SHP77 treated with DMSO at 0.1 percent for 48 hours (cell line): ENCODE measurements around the gene PPP6R2.
"Not testable (repeated sequence)": the region's sequence is repeated elsewhere in the genome, so short reads cannot be mapped to it uniquely, and the experiment has no call there.

Source experiments
- DNase-seq: peaks from one replicate; lab custom pipeline; 2025; lab: John Stamatoyannopoulos, UW

The PPP6R2 gene

DNA sequence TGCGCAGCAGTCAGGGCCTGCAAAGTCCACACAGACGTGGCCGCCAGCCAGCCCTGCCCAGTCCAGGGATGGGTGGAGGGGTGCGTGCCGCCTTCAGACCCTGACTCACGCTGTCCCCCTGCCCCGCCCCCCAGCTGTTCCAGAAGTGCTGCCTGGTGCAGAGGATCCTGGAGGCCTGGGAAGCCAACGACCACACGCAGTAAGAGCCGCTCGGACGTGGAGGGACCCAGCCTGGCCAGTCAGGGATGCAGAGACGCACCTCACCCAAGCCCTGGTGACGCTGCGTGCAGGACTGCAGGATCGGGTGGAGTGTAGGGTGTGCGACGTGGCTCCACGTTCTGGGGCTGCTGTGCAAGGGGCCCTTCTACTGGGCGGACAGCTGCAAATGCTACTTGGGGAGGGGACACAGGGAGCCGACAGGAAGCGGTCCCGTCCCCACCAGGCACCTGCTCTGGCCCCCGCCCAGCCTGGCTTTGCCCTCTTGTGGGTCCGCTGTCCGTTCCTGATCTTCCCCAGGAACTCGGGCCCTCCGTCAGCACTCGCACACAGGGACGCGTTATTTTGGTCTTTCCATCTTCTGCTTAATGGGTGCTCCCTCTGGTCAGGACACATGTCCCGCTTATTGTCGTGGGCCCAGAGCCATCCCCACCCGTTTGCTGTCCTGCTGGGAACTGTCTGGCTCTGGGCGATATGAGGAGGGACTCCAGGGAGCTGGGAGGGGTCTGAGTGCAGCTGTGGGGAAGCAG is 89.2 kb downstream of the PPP6R2 start:
- no peak for DNase-seq

- not testable (repeated sequence) for DNase-seq
Observed at GRCh38 chr22:50432877-50433510, 89.9 kb downstream of the PPP6R2 start.

- no peak for DNase-seq
Observed at GRCh38 chr22:50434849-50435248, 91.7 kb downstream of the PPP6R2 start.

DNA sequence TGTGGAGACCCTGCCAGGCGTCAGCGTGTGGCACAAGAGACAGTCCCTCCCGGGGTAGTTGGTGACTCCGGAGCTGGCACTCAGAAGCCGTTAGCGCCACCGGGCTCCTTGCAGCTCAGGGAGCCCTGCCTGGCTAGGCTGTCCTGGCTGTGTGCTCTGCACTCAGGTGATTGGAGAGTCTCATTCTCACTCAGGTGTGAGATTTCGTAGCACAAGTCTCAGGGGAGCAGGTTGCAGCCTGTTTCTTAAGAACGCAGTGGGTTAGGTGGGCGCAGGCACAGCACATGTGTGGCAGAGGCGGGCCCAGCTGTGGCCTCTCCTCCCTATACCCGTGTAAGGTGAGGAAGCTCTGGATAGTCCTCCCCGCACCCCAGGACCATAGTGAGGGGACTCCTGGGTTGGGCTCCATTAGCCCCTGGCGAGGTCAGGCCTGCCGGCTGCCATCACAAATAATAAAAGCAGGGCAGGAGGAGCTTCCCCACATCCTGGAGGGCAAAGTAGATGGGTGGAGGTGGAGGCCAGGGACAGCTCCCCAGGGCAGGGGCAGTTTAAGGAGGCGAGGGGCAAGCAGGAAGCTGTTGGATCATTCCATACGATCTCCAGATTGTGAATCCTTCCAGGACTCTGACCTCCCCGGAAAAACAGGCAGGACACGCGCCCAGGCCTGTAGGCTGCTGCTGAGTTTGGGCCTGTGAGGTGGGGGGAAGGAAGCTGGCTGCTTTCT is 92.3 kb downstream of the PPP6R2 start:
- no peak for DNase-seq

DNA sequence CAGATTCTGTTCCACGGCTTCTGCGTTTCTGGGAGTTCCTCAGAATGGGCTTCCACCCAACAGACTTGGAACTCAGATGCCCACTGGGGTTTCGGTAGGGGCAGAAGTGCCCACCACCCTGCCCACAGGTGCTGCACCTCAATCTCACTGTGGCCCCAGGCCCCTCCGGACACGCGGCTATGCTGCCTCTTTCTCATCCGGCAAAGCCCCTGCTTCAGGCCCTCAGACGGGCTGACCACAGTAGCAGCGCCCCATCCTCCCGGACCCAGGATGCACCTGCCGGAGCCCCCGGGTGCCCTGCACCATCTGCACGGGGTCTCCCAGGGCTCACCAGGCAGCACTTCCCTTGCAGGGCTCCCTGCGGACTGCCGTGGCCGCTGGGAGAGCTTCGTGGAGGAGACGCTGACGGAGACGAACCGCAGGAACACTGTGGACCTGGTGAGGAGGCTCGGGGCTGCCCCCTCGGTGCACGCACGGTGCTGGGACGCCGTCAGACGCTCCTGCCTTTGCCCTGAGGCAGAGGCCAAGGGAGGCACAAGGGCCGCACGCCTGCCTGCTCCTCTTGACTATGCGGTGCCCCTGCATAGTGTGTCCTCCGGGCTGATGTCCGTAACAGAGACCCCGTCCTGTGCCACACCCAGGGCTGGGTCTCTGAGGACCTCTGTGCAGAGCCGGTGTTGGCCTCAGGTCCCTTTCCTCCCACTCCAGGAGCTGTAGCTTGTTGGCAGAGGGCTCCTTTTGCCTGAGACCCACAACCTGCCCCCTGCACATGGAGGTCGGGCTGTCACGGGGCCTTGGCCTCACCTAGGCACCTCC is 93.1 kb downstream of the PPP6R2 start:
- no peak for DNase-seq

DNA sequence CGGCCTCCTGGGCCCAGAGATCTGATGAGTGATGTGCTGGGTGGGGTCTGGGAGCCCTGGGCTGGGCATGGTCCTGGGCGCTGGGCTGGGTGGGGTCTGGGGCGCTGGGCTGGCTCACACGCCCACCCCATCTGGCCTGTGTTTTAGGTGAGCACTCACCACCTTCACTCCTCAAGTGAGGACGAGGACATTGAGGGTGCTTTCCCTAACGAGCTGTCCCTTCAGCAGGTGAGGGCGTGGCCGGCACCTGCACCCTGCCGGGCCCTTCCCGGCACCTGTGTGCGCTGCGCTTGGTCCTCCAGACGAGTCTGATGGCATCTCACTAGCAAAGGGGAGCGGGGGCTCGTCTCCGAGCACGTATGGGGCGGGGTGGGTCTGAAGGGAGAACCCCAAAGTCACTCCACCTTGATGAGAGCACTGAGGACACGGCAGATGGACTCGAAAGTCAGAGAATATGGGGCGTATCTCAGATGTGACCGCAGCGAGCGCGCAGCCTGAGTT is 93.8 kb downstream of the PPP6R2 start:
- DNase-seq = no peak

DNA sequence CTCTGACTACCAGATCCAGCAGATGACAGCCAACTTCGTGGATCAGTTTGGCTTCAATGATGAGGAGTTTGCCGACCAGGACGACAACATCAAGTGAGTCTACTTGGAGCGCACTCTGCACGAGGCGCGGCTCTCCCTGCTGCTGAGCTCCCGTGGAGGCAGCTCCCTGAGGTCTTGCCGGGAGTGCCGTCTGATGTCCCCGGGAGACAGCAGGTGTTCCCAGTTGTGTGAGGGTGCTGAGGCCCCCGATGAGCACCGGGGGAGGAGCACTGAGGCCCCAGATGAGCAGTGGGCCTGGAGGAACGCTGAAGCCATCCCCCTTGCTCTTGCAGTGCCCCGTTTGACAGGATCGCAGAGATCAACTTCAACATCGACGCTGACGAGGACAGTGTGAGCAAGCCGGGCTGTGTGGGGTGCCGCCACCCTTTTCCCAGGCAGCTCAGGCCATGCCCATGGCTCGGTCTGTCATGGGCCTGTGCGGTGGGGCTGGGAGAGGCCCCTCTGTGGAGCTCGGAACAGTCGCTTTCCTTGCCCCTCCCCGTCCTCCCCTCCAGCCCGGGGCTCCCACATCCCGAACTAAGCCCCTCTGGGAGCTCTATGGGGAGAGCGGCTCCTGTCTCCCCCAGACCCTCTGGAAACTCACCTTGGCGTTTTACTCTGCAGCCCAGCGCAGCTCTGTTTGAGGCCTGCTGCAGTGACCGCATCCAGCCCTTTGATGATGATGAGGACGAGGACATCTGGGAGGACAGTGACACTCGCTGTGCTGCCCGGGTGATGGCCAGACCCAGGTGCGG is 94.6 kb downstream of the PPP6R2 start:
- no peak for DNase-seq

DNA sequence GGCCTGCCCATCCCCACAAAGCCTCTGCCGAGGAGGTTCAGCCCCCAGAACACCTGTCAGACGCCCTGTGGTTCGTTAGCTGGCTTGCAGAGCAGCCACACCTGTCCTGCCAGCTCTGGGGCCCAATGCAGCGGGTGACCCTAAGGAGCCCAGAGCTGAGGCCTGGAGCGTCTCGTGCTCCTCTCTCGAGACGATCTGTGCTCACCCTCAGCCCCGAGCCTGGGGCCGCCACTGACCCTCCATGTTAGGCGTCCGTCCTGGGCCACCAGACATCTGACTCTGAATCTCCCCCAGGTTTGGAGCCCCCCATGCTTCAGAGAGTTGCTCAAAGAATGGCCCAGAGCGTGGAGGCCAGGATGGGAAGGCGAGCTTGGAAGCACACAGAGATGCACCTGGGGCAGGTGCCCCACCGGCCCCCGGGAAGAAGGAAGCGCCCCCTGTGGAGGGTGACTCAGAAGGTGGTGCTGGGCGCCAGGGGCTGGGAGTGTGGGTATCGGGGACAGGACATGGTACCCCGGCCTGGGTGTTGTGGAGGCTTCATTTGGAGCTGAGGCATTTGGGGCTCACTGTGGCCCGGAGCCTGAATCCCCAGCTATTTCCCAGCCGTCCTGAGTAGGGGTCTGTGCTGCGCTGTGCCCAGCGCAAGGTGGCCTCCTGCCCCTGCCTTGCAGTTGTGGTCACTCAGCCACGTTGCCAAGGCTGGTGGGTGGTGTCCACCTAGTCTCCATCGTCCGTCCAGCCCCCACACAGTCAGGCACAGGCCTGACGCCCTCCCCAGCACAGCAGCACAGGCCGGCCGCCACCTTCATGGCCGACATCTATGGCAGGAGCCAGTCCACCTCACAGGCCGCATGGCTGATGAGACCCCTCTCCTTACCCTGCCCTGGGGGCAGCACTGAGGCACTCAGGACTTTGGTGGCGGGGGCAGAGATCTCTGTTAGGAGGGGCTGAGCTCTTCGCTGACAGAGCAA is 95.5 kb downstream of the PPP6R2 start:
- no peak for DNase-seq

GRCh38 chr22:50439314-50439870 is 96.3 kb downstream of the PPP6R2 start:
- no peak for DNase-seq

DNA sequence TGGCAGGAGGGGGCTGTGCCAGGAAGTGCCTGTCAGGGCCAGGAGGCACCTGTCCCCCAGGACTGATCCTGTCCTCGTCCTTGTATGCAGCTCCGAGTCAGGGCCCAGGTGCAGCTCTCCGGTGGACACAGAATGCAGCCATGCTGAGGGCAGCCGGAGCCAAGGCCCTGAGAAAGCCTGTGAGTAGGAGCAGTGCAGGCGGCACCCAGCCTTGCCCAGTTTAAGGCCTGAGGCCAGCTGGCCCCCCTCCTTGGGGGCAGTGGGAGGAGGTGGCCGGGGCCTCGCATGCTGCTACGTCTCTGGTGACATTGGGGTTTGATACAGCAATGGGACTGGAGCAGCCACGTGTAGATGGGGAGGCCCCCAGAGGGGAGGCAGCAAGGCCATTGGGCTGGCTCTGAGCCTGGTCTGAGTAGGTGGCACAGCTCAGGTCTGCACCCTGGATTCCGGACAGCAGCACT is 96.8 kb downstream of the PPP6R2 start:
- no peak for DNase-seq

GRCh38 chr22:50440544-50441249 is 97.6 kb downstream of the PPP6R2 start:
- DNase-seq = no peak

GRCh38 chr22:50441428-50441993 is 98.4 kb downstream of the PPP6R2 start:
- DNase-seq = no peak

- no peak for DNase-seq
Observed at GRCh38 chr22:50443197-50443596, 100.1 kb downstream of the PPP6R2 start.

DNA sequence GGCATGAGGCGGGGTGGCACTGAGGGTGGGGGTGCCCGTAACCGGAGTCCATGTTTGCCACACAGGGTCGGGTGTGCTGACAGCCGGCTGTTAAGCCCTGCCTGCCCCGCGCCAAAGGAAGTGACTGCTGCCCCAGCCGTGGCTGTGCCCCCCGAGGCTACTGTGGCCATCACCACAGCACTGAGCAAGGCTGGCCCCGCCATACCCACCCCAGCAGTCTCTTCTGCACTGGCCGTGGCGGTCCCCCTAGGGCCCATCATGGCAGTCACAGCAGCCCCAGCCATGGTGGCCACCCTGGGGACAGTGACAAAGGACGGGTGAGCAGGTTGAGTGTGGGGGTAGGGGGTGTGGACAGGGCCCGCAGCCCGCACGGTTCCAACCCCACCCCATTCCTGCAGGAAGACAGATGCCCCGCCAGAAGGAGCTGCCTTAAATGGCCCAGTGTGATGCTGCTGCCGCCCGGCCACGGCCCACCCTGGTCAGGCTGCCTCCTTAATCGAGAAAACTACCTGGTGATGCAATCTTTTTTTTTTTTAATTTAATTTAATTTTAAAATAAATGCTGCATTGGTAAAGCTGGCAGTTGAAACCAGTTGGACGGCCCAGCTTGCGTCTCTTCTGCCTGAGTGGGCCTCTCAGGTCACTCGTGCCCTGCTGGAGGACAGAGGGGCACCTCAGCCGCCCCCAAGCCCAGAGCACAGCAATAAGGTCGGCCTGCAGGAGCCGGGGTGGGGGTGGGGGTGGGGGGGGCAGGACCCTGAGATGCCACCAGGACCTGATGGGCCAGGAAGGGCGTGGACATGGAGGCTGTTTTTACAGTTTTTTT is 100.9 kb downstream of the PPP6R2 start:
- DNase-seq = no peak

DNA sequence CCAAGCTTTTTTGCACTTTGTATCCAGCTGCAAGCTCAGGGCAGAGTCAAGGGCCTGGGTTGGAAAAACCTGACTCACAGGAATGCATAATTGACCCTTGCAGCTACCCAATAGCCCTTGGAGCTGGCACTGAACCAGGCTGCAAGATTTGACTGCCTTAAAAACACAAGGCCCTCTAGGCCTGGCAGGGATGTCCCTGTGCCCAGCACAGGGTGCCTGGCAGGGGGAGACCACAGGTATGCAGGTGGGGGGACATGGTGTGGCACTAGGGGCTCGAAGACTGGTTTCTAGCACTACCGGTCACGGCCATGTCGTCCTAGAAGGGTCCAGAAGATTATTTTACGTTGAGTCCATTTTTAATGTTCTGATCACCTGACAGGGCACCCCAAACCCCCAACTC is 101.5 kb downstream of the PPP6R2 start:
- DNase-seq = no peak

DNA sequence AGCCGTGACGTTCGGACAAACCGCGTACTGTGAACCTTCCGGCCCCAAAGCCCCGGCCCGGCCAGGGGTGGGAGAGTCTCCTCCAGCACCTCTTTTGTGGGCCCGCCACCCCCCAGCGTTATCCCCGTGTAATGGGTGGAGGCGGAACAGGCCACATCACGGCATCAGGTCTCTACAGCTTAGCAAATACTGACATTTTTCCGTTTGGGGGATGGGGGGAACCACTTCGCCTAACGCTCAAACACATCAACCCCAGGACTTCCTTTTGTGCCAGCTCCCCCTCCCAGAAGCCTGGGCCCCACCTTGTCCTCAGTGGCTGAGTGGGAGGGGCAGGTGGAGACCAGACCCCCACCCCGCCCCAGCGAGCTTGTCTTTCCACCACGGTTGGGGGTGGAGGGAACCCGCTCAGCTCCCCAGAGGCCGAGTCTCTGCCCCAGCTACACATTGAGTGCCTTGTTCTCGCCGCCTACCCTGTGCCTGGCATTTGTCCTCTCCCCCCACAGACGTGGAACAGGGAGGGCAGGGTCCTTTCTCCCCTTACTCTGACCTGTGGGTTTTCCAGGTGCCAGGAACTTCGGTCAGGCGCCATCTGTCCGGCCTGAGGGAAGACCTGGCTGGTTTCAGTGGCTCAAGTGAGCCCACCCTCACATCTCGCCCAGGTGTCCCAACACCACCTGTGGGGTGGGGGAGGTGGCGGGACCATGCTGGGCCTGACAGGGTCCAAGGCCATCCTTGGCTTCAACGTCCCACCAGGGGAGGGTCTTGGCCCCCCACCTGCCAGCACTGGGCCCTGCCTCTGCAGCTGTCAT is 102.1 kb downstream of the PPP6R2 start:
- no peak for DNase-seq
